Nephron progenitor cell (in vitro differentiated cells): ENCODE measurements around the gene SERGEF.

Experiments
- DNase-seq: peaks from one replicate; pipeline ENCODE4 v3.0.0; 2021
- H3K27ac Mint-ChIP-seq: 2 replicates; pipeline ENCODE4 v1.8.0; 2021; ENCODE audit warnings: mild to moderate bottlenecking, moderate library complexity, mixed read lengths
- H3K27me3 Mint-ChIP-seq: 2 replicates; pipeline ENCODE4 v1.8.0; 2021; ENCODE audit warnings: mild to moderate bottlenecking, low read depth, mixed read lengths; ENCODE audit not compliant: poor library complexity
- H3K36me3 Mint-ChIP-seq: 2 replicates; pipeline ENCODE4 v1.8.0; 2021; ENCODE audit warnings: low read depth, mixed read lengths
- H3K4me1 Mint-ChIP-seq: 2 replicates; pipeline ENCODE4 v1.8.0; 2021; ENCODE audit warnings: mixed read lengths
- H3K4me3 Mint-ChIP-seq: 2 replicates; pipeline ENCODE4 v1.8.0; 2021; ENCODE audit warnings: mild to moderate bottlenecking, moderate library complexity, mixed read lengths
- H3K9me3 Mint-ChIP-seq: 2 replicates; pipeline ENCODE4 v1.8.0; 2021; ENCODE audit warnings: mild to moderate bottlenecking, moderate library complexity, mixed read lengths
- TF ChIP-seq, protein P1 (sequence below): fragments of 200-600 bp; sonication (generic); IDR thresholded peaks from 2 replicates; pipeline ENCODE4 v1.5.0; 2021; ENCODE audit warnings: antibody characterized with exemption

Gene SERGEF

DNA sequence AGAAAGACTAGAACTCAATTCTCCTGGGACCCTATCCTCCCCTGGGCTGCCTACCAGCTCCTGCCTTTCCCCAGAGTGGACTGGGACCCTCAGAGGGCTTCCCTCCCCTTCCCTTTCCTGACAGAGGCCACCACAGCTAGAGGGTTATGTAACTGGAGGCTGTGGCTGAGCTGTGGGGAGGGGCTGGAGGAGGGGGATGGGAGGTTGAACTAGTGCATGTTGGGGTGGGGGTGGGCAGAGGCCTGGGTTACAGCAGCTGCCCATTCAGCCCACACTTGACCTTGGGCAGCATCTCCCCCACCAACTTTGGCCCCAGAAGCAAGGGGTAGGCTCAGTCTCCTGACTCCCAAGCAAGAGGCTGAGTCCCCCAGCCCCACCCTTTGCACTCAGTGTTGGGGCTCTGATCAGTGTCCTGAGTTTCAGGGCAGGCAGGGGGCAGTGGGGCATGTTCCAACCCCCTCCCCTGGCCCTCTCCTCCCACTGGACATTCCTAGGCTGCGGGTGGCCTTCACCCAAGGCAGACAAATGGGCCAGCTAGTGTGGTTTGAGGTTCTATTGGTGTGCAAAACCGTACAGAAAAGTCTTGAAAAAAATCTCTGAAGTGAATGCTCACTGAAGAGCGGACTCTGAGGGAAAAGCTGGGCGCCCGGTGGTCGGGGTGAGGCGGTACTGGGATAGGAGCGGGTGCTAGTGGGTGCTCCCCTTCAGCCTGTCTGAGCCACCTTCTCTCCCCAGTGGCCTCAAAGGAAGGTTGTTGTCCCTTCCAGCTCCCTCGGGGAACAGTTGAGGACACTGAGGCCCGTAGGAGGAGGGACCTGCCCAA lies 274.5 kb downstream of the SERGEF start:
- DNase-seq = no peak
- peaks cover 49% of the 10 kb centered on the region for H3K27me3 Mint-ChIP-seq
- H3K4me1 Mint-ChIP-seq = peaks cover 32% of the 10 kb centered on the region
- H3K36me3 Mint-ChIP-seq = no peaks in the 10 kb centered on the region
- H3K4me3 Mint-ChIP-seq = no peak overlapping the region
- TF ChIP-seq, protein P1, sequence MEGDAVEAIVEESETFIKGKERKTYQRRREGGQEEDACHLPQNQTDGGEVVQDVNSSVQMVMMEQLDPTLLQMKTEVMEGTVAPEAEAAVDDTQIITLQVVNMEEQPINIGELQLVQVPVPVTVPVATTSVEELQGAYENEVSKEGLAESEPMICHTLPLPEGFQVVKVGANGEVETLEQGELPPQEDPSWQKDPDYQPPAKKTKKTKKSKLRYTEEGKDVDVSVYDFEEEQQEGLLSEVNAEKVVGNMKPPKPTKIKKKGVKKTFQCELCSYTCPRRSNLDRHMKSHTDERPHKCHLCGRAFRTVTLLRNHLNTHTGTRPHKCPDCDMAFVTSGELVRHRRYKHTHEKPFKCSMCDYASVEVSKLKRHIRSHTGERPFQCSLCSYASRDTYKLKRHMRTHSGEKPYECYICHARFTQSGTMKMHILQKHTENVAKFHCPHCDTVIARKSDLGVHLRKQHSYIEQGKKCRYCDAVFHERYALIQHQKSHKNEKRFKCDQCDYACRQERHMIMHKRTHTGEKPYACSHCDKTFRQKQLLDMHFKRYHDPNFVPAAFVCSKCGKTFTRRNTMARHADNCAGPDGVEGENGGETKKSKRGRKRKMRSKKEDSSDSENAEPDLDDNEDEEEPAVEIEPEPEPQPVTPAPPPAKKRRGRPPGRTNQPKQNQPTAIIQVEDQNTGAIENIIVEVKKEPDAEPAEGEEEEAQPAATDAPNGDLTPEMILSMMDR = no peak
- H3K27ac Mint-ChIP-seq = no peak overlapping the region
- no peaks in the 10 kb centered on the region for H3K9me3 Mint-ChIP-seq
